NCI-H1436 treated with DMSO at 0.1 percent for 48 hours (cell line): ENCODE results near the gene HPS1.

Experiments used
- DNase-seq: peaks from one replicate; lab custom pipeline; 2025; lab: John Stamatoyannopoulos, UW

The HPS1 gene

DNA sequence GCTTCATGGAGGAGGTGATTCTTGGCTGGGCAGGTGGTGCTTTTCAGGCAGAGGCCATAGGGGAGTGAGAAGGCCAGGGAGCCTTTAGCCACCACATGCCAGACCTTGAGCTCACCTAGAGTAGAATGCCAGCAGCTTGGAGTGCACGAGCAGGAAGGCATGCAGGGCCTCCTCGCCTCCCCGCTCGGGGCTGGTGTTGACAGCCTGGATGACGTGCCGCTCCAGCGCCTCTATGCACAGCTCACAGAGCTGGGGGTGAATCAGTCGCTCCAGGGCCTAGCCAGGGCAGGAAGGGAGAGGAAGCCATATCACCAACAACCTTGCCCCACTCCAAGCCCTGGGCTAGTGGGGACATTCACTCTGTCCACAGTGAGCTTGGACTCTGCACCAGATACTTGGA is 15.7 kb downstream of the HPS1 start:
- no peak for DNase-seq

DNA sequence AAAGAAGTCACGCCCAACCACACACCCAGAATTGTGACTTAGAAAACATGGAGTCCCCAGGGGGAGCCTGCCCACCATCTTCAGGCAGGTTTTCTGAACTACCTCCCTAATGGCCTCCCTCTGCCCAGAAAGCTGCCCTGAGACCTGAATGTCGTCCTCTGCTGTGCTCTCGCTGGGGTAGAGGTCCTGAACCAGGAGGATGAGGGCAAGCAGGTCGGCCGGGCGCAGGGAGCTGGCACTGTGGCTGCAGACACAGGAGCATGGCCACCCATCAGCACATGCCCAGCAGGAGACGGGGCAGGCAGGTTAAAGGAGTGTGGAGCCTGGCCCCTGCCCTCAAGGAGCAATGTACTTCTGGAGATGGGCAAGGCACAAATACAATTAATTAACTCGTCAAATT is 16.3 kb downstream of the HPS1 start:
- no peak for DNase-seq

DNA sequence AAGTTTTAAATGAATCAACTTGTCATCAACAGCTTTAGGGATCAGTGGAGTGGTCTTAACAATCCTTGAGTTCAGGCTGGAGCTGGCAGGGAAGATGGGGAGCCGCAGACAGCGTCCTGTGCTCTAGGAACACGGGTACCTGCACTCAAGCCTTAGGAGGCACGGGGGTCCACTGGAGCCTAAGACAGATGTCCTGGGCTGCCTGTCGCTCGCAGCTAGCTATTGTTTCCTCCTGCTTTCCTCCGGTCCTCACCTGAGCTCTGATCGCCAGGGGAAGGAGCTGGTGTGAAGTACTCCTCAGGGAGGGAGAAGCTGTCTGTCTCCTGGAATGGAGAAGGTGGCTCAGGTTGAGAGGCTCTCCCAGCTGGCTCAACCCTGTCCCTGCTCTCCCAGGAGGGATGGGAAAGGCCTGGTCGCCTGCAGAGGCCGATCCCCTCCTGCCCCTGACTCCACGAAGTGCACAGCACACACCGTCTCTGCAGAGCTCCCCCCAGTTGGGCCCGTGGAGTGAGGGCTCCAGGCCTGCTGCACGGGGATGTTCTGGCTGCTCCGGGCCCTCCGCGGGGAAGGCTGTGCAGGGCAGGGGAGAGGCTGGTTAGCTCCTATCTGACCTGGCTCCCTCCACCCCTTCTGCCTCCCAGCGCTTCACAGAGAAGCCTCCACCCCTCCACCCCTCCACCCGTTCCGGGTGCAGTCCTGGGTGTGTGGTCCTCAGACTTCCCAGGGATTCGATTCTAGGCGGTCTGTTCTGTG is 17.2 kb downstream of the HPS1 start:
- no peak for DNase-seq

DNA sequence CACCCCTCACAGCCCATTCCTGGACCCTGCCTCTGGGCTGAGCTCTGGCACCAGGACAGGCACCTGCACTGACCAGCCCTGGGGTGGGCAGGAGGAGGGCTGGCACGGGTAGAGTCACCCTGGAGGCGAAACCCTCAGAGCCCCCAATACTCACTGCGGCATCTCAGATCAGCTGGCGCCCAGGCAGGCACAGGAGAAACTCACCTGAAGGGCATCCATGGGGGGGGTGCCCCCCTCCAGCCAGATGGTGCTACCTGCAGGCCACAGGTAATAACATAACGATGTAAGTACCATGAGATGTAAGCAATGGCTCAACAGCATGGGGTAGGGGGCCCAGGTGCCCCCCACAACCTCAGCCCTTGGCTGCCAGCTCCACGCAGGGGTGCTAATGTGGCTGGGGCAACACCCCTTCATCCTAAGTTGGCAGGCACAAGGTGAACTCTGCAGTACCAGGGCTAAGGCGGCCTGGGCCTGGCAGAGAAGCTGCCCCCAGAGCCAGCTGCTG is 19.7 kb downstream of the HPS1 start:
- no peak for DNase-seq

DNA sequence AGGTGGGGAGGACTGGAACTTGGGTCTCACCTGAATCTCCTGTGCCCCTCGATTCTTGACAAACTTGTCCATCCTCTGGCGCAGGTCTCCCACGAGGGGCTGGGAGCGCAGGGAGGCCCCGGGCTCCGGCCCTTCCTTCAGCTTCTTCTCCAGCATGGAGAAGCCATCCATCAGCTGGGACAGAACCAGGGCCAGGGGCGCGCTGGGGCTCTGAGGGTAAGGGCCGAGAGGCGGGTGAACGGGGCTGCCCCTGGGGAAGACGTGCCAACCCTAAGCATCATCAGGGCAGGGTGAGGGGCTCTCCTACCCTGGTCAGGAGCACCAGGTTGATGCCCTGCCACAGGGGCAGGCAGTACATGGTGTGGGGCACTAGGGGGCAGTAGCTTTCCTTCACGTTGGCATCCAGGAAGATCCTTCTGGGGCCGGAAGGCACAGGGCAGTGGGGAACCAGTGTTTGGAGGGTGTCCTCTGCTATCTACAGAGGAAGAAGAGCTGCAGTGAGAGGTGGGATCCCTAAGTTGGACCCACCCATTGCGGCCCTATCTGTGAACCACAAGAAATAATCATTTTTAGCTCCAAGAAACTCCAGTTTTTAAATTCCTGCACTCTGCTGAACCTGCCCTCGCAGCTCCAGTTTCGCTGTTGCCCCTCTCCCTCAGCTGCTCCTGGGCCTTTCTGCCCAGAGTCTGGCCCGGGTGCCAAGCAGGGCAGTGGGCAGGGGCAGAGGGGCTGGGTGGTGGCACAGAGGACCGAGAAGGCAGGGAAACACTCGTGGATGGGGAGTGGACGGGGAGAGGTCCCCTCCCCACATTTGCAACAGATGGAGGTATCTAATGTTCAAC is 21.0 kb downstream of the HPS1 start:
- DNase-seq: no peak

DNA sequence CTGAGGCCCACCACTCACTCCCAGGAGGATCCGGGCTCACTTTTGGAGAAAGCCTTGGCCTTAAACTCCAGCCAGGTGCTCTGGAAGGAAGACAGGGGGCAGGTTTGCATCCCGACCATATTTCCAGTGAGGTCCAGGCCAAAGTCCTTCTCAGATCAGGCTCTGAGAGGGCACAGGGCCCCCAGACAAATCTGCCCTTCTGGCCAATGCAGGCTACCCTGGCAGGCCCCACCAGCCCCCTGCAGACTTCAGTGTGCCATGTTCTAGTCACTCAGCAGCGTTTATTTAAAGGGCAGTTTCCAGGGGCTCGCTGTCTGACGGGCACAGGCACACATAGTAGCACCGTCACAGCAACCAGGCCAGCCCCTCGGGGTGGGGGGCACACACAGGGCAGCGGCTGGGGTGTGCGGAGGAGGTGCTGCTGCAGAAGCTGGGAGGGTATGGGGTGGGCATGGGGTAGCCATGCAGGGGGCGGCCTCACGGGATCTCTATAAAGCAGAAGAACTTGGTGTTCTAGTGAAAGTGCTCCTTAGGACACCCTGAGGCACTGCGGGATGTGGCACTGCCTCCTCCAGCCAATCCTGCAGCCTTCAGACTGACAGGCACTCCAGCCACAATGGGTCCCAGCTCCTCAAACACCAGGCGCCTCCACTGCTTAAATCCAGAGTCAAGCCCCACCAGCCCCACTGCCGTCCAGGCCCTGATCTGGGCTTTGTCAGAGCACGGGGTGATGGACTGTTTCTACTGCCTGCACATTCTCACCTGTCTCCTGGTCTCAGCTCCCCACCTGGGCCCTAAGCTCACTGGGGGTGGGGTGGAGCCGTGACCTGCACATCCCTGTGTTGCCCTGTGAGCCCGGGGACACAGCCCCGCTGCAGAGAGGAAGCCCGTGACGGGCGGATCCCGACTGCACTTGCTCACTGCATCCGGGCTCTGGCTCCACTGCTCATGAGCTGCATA is 22.2 kb downstream of the HPS1 start:
- DNase-seq: no peak

DNA sequence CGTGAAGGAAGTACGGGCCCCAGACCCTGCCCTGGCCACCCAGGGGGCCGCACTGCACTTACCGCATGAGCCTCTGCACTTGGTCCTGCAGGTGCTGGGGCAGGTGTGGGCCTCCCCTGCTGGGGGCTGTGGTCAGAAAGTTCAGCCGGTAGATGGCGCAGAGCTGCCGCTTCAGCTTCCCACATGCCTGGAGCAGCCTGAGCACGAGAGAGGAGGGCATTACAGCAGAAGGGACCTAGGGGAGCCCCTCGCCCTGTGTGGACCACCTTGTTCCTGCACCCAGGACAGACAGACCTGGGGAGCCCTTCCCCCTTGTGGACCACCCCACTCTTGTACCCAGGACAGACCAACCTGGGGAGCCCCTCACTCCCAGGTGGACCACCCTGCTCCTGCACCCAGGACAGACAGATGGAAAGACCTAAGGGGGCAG is 23.0 kb downstream of the HPS1 start:
- no peak for DNase-seq

DNA sequence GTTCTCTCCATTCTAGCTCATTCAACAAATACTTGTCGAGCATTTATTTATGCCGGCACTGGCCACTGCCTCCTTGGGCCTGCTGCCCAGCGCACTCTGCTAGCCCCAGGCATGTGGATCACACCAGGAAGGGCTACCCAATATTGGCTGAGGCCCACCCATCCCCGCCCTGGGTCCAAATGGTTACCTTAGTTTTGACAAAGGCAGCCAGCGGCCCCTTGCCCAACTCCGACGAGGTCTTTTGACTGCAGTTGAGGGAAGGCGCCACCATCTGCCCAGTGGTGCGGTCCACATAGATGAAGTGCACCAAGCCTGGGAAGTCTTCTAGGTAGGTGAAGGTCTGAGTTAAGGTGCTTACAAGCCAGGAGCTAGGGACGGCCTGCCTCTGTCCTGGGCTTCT is 24.6 kb downstream of the HPS1 start:
- DNase-seq: no peak

DNA sequence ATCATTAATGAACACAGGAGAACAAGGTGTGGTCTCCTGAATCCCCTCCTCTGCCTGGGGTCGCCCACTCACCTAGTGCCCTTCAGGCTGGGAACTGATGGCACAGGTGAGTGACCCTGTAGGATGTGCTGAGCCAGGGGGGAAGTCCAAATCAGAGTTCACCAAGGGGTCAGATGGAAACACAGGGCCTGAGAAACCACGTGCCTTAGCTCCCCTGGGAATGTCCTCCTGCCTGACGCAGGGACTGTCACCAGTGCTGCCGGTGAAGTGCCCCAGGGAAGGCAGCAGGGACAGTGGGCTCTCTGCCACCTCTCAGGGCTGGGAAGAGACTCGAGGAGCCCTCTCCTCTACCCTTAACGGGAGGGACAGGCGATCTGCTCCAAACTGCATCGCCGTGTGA is 25.9 kb downstream of the HPS1 start:
- DNase-seq: no peak

DNA sequence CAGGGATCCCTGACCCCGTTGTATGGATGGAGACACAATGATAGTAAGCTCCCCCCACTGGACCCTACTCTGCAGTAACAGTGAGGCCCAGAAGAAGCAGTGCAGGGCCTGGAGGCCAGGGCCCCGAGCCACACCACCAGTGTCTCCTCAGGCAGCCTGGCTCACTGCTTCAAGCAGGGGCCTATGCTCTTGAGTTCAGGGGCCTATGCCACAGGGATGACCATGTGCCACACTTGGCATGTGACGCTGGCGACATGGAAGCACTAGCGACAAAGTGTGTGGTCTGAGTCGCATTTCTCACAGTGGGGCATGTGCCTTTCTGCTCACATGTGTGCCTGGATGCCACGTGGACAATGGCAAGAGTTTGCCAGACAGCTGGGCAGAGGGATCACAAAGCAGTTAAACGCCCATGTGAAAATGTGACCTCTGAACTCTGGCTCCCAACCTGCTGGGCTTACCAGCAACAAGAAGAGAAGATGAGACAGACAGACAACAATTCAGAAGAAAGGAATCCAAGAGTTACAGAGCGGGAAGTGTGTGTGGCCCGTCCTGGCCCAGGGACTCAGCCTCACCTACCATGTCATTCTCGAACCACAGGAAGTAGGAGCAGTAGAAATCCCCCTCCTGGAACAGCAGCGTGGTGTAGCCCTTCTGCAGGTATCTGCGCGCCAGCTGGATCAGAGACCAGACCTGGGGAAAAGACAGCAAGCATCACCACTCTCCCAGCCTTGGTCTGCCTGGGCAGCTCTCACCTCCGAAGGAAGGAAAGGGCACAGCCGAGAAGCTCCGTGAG is 27.1 kb downstream of the HPS1 start:
- no peak for DNase-seq

DNA sequence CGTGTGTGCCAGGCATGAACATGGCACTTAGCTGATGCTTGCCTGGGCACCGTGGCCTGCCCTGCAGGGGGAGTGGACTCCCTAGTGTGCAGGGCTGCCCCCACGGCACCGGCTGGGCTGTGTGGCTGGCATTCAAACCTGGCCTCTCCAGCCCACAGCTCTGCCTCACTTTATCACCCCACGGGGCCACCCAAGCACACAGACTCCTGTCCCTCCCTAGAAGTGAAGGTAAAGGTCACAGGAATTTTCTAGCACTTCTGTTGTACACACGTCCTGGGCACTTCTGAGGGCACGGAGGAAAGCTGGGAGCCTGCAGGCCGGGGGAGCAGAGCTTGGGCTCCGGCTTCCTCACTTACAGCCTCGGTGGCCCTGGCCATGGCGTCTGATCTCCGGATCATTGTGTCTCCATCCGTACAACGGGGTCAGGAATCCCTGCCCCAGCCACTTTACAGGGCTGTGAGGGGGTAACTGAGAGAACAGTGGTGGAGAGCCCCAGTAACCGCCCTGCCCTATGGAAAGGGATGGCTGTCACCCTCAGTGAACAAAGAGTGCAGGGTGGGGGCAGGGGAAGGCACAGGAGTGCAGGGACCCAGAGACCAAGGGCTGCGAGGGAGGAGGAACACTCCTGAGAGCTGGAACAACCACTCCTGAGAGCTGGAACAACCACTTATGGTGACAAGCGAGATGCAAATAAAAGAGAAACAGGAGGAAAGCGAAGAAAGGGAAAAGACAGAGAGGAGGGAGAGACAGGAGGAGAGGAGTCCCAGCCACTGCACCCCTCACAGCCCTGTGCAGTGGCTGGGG is 27.9 kb downstream of the HPS1 start:
- DNase-seq: no peak

DNA sequence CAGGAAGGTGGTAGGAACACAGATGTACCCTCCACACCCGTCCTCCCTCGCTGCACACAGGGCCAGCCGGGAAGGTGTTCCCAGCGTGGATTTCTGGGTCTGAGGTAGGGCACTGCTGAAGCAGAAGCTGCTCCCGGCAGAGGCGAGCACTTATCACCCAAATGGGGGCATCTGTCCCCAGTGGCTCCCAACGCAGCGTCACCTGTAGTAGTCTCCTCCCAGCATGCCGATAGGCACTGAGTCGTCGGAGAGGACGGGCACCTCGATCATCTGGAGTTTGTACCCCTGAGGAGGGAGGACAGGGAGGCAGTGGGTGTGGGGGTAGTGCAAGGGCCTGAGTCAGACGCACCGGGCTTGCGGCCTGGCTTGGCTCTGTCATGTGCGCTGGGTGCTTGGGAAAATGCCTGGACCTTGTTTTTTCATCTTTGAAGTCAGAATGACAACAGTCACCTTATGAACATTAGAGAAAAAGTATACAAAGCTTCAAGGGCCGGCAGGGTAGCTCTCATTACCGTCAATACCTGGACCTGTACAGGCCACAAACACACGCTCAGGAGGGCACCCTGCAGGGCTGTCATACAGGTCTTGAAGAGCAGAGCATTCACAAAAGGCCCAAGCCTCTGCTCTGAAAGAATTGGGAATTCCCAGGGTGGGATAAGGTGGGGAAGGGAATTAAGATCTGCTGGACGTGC is 28.6 kb downstream of the HPS1 start:
- DNase-seq: no peak

DNA sequence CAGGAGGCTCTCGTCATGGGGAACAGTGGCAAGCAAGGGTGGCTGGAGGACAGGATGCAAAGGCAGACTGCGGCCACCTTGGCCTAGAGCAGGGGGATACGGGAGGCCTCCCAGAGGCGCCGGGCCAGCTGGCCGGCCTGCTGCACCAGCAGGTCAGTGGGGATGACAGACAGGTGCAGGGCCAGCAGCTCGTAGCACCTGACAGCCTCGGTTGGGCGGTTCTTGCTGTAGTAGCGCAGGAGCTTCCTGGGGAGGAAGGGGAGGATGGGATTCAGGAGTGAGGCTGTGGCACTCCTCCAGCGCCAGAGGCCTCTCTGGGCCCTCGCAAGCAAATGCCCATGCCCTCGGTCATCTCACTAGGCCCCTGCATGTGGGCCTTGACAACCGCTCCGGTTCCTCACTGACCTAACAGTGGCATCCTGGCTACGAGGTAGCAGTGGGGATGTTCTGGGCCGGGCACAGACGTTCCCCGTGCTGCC is 29.2 kb downstream of the HPS1 start:
- no peak for DNase-seq

DNA sequence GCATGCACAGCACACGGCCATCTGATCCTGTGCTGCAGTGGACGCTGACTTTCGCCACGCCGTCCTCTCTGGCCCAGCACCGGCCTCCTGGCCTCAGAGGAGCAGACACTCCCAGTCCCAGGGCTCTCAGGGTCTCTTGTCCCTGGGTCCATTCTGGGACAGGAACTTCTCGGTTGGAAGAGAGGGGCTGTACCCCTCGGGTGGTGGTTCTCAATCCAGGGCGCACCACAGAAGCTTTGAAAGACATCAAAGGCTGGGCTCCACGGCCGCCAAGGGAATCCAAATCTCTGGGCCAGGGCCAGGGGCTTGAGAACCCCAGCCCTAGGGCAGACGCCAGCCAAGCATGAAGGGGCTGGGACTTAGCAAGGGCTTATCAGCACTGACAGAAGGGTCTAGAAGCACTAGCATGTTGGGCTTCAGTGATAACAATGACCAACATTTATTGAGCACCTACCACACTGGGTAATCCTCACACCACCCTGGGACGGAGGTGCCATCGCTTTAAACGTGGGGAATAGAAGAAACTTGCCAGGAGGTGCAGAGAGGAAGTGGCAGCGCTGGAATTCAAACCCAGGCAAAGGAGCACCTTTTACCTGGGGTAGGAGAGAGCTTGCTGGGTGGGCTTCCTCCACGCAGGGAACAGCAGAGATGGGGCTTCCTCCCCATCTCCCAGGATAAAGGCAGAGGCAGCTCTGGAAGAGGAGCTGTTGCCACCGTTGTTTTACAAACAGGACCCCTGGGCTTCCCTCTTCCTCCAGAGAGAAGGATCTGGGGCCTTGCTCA is 29.9 kb downstream of the HPS1 start:
- no peak for DNase-seq

DNA sequence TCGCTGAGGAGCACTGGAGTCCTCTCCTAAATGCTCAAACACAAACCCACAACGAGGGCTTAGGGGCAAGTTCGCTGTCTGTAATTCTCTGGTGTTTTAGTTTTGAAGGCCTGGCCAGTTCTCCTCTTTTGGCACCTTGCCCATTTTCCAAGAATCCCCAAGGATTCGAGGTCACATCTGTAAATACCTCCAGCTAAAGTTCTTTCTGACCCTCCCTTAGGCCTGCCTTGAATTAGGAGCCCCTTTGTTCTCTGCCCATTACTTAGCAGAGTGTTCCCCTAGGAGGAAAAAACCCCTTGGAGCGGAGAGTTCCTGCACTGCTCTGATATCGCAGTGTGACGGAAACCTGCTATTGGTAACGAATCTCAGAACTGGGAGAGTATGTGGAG is 31.0 kb downstream of the HPS1 start:
- no peak for DNase-seq

DNA sequence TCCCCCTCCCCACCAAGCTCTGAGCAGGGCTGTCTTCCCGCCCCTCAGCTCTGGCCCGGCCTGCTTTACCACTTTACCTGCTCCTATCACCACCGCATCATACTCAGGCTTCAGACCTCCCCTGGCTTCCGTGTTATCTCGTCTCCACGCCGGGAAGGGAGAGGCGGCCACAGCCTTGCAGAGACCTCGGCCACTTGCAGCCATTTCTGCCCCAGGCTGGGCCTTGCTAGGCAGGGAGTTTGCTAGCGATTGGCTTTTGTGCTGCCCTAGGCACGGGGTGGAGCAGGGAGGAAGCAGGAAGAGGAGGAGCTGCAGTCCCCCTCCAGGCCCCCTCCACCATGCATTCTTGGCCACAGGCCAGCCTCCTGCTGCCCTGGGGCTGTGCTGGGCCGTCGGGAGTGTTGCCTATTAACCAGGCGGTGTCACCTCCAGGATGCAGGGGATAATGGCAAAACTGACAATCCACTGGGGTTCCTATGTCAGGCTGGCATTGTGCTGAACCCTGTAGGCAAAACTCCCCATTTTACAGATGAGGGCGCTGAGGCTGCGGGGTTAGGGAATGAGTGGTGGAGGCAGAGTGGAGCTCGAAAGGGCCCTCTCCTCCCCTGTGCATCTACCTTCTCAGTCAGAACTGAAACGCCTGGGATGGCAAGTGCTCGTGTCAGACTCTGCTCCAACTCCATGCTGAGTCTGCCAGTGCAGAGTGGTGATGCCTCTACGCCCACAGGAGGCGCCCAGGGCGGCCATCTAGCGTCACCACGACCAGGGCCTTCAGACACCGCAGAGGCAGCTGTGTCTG is 31.6 kb downstream of the HPS1 start, which contains the start of gene PYROXD2:
TSS of gene PYROXD2 (minus strand) at position 251 of the 799 bp plus-strand sequence. CDS start at position 204, 47 bp downstream.
- peak; percentile 24 for DNase-seq

DNA sequence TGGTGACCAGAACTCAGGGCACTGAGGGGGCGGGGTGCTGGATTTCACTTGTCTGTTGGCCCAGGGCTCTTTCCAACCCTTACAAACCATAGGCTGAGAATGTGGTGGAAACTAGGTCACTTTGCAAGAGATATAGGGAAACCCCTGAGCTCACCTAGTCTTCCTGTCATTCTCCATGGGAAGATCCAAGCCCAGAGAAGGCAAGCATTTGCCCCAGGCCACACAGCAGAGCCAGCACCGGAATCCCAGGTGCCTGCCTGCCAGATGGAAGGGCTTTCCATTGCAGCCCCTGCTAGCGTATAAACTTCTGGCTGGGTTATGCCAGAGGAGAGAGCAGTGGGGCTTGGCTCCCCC is 32.2 kb downstream of the HPS1 start:
- DNase-seq: no peak

DNA sequence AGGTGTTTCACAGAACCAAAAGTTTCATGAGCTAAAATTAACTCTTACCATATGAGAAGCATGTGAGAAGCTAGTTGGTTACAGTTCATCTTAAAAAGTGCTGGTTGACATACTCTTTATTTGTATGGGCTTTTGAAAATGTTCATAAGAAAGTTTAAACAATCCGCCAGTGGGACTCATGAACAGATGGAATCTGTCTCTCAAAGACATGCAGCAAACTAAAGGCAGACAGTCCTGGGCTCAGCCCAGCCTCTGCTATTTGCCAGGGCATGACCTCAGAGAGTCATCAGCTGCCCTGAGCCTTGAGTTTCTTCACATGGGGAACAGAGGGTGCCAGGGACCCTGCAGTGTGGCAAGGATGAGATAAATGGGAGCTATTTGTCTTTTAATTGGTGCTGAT is 35.0 kb downstream of the HPS1 start:
- no peak for DNase-seq
